IPS-18a (cell line): ENCODE data around the gene RARRES2.
"Not testable (repeated sequence)": the region's sequence is repeated elsewhere in the genome, so short reads cannot be mapped to it uniquely, and the experiment has no call there.

Experiments used
- H3K27ac ChIP-seq: one replicate; pipeline ENCODE4 v1.5.1; 2013; ENCODE audit warnings: low read length
- H3K27me3 ChIP-seq: one replicate; pipeline ENCODE4 v1.6.1; 2013; ENCODE audit warnings: mild to moderate bottlenecking, low read length; ENCODE audit not compliant: control insufficient read depth, insufficient read depth
- H3K36me3 ChIP-seq: one replicate; pipeline ENCODE4 v1.6.1; 2013; ENCODE audit warnings: low read depth, low read length; ENCODE audit not compliant: control insufficient read depth
- H3K4me1 ChIP-seq: one replicate; pipeline ENCODE4 v1.6.1; 2013; ENCODE audit warnings: low read depth, low read length; ENCODE audit not compliant: control insufficient read depth
- H3K4me3 ChIP-seq: one replicate; pipeline ENCODE4 v1.5.1; 2013; ENCODE audit warnings: low read length
- H3K9ac ChIP-seq: one replicate; pipeline ENCODE4 v1.6.1; 2013; ENCODE audit warnings: mild to moderate bottlenecking, low read length, moderate library complexity
- H3K9me3 ChIP-seq: one replicate; pipeline ENCODE4 v1.6.1; 2013; ENCODE audit warnings: low read depth, low read length; ENCODE audit not compliant: control insufficient read depth

The RARRES2 gene

GRCh38 chr7:150311146-150311545 is 30.3 kb downstream of the RARRES2 start:
- Histone ChIP-seq H3K36me3 (no peaks in the 10 kb centered on the region), H3K27ac (no peak overlapping the region), H3K4me3 (no peak overlapping the region), H3K4me1 (peaks cover 24% of the 10 kb centered on the region), H3K27me3 (peaks cover 80% of the 10 kb centered on the region), H3K9ac (no peak overlapping the region), H3K9me3 (no peaks in the 10 kb centered on the region)

DNA sequence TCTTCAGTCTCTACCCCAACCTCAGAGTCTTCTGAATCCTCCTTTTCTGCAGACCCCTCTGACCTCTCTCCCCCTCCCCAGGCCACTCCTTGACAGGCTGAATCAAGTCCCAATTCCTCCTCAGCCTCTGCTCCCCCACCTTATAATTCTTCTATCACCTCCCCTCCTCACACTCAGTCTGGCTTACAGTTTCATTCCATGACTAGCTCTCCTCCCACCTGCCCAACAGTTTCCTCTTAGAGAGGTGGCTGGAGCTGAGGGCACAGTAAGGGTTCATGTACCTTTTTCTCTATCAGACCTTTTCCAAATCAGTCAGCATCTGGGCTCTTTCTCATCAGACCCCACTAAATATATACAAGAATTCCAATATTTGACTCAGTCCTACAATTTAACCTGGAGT is 32.9 kb downstream of the RARRES2 start:
- no peak overlapping the region for H3K9ac ChIP-seq
- no peak overlapping the region for H3K4me3 ChIP-seq
- no peaks in the 10 kb centered on the region for H3K9me3 ChIP-seq
- peaks cover 19% of the 10 kb centered on the region for H3K4me1 ChIP-seq
- H3K36me3 ChIP-seq: no peaks in the 10 kb centered on the region
- no peak overlapping the region for H3K27ac ChIP-seq
- H3K27me3 ChIP-seq: peaks cover 87% of the 10 kb centered on the region

- Histone ChIP-seq H3K27me3 (peaks cover 80% of the 10 kb centered on the region), H3K9ac (no peak overlapping the region), H3K36me3 (no peaks in the 10 kb centered on the region), H3K9me3 (no peaks in the 10 kb centered on the region), H3K27ac (no peak overlapping the region), H3K4me3 (no peak overlapping the region), H3K4me1 (peaks cover 12% of the 10 kb centered on the region)
Measured at GRCh38 chr7:150307904-150308303, 33.5 kb downstream of the RARRES2 start.

DNA sequence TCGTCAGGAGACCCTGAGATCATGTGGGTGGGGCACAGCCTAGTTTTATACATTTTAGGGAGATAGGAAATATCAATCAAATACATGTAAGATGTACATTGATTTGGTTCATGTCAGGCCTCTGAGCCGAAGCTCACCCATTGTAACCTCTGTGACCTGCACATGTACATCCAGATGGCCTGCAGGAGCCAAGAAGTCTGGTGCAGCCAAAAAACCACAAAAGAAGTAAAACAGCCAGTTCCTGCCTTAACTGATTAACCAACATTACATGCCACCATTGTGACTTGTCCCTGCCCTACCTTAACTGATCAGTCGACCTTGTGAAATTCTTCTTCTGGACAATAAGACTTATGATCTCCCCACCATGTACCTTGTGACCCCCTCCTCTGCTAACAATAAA is 34.3 kb downstream of the RARRES2 start:
- Histone ChIP-seq H3K27me3 (peaks cover 75% of the 10 kb centered on the region), H3K4me1 (peaks cover 6% of the 10 kb centered on the region), H3K9ac (no peak overlapping the region), H3K4me3 (no peak overlapping the region), H3K27ac (no peak overlapping the region), H3K9me3 (no peaks in the 10 kb centered on the region), H3K36me3 (no peaks in the 10 kb centered on the region)

- peaks cover 67% of the 10 kb centered on the region for H3K27me3 ChIP-seq
- H3K9me3 ChIP-seq, H3K4me1 ChIP-seq, H3K9ac ChIP-seq, H3K27ac ChIP-seq, H3K4me3 ChIP-seq, H3K36me3 ChIP-seq: not testable (repeated sequence)
Measured at GRCh38 chr7:150306377-150306776, 35.1 kb downstream of the RARRES2 start.

- H3K27ac ChIP-seq, H3K9me3 ChIP-seq, H3K9ac ChIP-seq, H3K36me3 ChIP-seq, H3K4me1 ChIP-seq, H3K4me3 ChIP-seq: not testable (repeated sequence)
- peaks cover 62% of the 10 kb centered on the region for H3K27me3 ChIP-seq
Measured at GRCh38 chr7:150305903-150306284, 35.5 kb downstream of the RARRES2 start.

- not testable (repeated sequence) for H3K4me3 ChIP-seq, H3K9me3 ChIP-seq, H3K36me3 ChIP-seq, H3K4me1 ChIP-seq, H3K27ac ChIP-seq, H3K9ac ChIP-seq
- peaks cover 57% of the 10 kb centered on the region for H3K27me3 ChIP-seq
Measured at GRCh38 chr7:150305259-150305902, 36.0 kb downstream of the RARRES2 start.

DNA sequence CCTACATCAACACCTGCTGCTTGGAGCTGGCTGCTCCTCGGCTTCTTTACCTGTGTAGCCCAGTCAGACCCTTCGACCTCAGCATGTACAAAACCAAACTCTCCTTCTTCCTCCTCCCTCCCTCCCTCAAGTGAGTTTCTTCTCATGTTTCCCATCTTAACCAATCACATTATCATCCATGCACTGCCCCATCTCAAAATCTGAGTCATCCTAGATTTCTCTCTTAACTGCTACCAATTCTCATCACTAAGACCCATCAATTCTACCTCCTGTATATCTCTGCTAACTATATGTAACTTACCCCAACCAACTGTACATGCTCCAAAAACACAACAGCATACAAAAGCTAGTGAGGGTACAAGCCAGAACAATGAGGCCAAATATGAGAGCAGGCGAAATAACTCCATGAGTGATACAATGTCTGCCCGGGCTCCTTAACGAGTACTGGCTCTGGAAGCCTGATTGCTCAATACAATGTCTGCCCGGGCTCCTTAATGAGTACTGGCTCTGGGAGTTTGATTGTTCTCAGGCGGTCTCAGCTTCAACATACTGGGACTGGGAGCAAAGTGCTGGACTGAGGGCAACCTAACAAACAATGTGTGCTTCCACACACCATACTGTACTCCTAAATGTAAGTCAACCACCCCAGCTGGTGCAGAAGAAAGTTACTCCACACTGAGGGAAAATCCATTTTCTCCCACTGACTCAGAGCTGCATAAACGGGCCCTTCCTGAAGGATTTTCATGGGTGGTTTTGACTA is 36.8 kb downstream of the RARRES2 start:
- H3K4me1 ChIP-seq, H3K27ac ChIP-seq, H3K9ac ChIP-seq, H3K36me3 ChIP-seq, H3K9me3 ChIP-seq, H3K4me3 ChIP-seq: not testable (repeated sequence)
- H3K27me3 ChIP-seq: peaks cover 50% of the 10 kb centered on the region

DNA sequence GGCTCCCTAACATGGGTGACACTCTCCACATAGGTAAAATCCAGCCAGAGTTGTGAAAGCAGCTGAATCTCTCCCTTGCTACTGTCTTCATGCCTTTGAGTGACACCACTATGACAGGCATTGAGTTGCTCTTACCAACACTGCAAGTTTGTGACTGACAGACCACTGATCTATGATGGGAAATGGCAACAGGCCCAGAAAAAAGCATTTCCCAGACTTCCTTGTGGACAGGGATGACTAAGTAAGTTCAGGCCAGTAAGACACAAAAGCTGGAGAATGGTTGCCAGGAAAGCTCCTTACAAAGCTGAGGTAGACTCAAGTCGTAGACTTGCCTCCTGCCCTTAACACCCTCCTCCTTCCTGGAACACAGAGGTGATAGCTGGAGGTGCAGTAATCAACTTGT is 38.5 kb downstream of the RARRES2 start:
- peaks cover 32% of the 10 kb centered on the region for H3K27me3 ChIP-seq
- not testable (repeated sequence) for H3K27ac ChIP-seq

DNA sequence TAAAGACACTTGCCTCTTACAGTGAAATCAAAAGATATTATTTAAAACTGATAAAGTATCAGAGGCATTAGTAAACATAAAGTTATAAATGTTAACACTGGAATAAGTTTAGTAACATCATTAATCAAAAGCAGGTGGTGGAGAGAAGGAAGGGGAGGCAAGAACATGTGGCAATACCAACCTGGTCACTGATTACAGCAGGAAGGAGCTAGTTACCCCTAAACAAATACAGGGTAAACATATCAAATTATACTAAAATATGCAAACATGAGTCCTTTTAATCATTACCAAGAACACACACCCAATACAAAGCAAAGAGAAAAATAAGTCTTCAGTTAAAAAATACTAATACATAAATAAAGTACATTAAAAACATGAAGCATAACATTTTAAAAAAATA is 43.5 kb downstream of the RARRES2 start:
- H3K36me3 ChIP-seq, H3K27ac ChIP-seq, H3K4me3 ChIP-seq, H3K9me3 ChIP-seq, H3K4me1 ChIP-seq, H3K9ac ChIP-seq, H3K27me3 ChIP-seq: not testable (repeated sequence)

More for the DNA sequence above, 38.5 kb downstream of the RARRES2 start:
- H3K9me3 ChIP-seq, H3K36me3 ChIP-seq, H3K4me1 ChIP-seq, H3K4me3 ChIP-seq, H3K9ac ChIP-seq: not testable (repeated sequence)

- not testable (repeated sequence) for H3K27me3 ChIP-seq
Measured at GRCh38 chr7:150296802-150297201, 44.6 kb downstream of the RARRES2 start.

DNA sequence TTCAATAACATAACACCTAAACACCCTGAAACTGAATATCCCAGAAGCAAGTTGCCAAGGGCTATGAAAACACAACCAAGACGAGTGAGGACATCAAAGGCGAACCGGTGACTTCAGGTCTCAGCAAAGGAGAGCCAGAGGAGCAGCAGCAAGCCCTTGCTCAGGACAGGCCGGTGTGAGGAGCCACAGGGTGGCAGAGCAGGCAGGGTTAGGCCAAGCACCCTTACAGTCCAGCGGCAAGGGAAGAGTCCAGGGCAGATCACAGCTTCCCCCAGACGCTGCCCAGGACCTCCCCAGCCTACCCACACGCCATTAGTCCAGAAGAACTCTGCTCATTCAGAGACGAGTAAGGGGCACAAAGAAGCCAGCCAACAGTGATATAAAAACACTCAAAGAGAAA is 45.8 kb downstream of the RARRES2 start:
- not testable (repeated sequence) for H3K27me3 ChIP-seq, H3K36me3 ChIP-seq, H3K27ac ChIP-seq, H3K9me3 ChIP-seq, H3K4me1 ChIP-seq, H3K4me3 ChIP-seq, H3K9ac ChIP-seq

More at GRCh38 chr7:150296802-150297201, 44.6 kb downstream of the RARRES2 start:
- H3K9ac ChIP-seq, H3K27ac ChIP-seq, H3K4me1 ChIP-seq, H3K4me3 ChIP-seq, H3K9me3 ChIP-seq, H3K36me3 ChIP-seq: not testable (repeated sequence)
